HG03521 (cell line): ENCODE measurements around the gene ERO1A.

Experiments used
- ATAC-seq: cut with Tn5 transposase; IDR thresholded peaks from one replicate; pipeline ENCODE4 v1.9.1; 2021; ENCODE audit warnings: mild to moderate bottlenecking, moderate library complexity; ENCODE audit not compliant: unreplicated experiment

The ERO1A gene

DNA sequence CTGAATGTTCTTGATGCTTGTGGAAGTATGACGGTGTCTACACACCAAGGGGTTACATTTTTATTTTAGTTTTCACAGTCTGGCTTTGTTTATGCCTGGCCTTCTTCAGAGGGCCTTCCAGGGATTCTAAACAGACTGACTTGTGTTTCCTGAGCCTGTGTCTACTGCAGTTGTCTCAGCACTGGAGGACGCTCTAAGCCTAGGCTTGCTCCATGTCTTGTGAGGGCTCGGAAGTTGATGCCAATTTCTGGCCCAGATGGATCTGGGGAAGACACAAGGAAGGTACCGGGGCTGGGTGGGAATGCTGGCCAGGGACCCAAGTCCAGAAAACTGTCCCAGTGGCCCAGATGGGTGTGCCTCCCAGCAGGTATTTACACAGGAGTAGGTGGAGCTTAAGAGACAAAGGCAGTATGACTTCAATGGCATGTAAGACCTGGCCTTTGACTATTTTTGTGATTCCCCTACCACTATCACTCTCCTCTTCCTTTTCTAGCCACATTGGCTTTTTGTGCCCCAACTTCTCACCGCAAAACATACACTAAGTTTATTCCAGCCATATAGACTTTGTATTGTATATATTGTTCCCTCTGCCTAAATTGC lies 85.8 kb downstream of the ERO1A start:
- ATAC-seq: no peak

DNA sequence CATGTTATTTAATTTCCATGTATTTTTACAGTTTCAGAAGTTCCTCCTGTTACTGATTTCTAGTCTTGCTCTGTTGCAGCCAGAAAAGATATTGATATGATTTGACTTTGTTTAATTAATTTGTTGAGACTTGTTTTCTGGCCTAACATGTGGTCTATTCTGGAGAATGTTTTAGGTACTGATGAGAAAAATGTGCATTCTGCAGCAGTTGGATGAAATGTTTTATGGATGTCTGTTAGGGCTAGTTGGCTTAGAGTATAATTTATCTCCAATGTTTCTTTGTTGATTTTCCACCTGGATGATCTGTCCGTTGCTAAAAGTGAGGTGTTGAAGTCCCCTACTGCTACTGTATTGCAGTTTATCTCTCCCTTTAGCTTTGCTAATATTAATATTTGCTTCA lies 88.3 kb downstream of the ERO1A start:
- no peak for ATAC-seq

DNA sequence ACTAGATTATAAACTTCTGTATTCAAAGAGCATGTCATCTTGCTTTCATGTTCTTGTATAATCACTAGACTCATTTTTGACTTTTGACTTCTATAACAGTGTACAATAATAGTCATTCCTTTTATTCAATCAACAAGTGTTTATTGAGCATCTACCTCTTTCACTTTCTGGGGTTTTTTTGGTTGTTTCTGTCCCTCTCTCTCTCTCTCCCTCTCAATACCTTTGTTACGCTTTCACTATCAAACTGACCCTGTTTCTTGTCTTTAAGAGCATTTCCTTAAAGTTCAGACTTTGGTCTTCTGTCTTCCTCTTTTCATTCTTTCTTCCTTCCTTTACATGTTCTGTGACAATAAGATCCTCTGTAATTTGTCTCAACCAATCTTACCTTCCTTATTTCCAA lies 93.2 kb downstream of the ERO1A start:
- no peak for ATAC-seq

DNA sequence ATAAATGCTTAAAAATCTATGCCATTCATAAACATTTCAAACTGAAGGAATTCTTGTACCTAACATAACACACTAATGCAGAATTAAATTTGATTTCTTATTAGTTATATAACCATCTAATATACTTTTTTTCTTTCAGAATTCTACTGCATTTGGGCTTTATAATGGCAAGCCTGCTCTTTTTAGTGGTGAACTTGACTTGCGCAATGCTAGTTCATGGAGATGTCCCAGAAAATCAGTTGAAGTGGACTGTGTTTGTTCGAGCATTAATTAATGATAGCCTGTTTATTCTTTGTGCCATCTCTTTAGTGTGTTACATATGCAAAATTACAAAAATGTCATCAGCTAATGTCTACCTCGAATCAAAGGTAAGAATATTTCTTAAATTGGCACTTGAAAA lies 95.4 kb downstream of the ERO1A start:
- ATAC-seq: no peak

DNA sequence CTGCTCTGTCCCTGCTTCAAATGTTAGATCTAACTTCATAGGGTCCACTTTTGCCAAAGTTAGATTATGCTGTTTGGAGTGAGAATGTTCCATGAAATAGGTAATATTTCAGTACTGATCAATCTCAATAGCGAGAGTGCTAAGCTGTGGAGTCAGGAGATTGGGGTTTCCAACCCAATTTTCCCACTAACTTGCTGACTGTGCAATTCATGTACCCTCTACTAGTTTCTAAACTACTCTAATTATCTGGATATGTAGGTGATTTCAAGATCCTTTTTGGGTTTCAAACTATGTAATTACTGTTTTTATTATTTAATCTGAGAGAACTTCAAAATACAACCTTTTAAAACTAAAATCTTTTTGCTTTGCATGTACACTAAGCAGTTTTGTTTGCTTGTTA lies 96.8 kb downstream of the ERO1A start:
- no peak for ATAC-seq

DNA sequence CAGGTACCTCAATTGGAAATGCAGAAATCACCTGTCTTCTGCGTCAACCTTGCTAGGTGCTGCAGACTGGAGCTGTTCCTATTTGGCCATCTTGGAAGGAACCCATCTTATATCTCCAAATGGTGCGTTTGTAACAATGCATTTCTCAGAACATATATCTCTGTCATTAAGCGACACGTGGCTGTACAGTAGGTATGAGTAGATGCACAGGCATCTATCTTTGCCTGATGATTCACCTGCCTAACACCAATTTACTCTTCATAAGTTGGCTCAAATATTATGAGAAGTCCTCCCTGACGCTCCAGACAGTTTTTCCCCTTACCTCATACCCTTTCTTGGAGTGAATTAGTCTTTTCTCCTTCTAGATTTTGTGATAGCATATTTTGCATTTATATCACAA lies 98.5 kb downstream of the ERO1A start:
- no peak for ATAC-seq

DNA sequence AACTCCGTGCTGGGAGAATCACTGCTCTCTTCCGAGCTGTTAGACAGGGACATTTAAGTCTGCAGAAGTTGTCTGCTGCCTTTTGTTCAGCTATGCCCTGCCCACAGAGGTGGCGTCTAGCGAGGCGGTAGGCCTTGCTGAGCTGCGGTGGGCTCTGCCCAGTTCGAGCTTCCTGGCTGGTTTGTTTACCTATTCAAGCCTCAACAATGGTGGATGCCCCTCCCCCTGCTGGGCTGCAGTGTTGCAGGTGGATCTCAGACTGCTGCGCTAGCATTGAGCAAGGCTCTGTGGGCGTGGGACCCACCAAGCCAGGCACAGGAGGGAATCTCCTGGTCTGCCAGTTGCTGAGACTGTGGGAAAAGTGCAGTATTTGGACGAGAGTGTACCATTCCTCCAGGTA lies 99.0 kb downstream of the ERO1A start:
- no peak for ATAC-seq

DNA sequence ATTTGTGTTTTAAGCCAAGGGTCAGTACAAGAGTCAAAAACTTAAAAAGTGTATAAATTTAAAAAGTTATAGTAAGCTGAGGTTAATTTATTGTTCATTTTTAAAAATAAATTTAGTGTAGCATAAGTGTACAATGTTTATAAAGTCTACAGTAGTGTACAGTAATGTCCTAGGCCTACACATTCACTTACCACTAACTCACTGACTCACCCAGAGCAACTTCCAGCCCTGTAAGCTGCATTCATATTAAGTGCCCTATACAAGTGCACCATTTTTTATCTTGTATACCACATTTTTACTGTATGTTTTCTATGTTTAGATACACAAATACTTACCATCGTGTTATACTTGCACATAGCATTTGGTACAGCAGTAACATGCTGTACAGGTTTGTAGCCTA lies 105.0 kb downstream of the ERO1A start:
- no peak for ATAC-seq
